ENCODE data around the gene EMC10. TPM values are rescaled to one million over a fixed set of nuclear protein-coding genes. Genes with fewer than 3 reads are reported as not detected.
A peak's percentile ranks its signal among the peaks of the same experiment; 100 is the strongest.

The EMC10 gene
- polyA plus RNA-seq, 1 of the 3 experiments (the other 2 are of a cell fraction), result 218 TPM

DNA sequence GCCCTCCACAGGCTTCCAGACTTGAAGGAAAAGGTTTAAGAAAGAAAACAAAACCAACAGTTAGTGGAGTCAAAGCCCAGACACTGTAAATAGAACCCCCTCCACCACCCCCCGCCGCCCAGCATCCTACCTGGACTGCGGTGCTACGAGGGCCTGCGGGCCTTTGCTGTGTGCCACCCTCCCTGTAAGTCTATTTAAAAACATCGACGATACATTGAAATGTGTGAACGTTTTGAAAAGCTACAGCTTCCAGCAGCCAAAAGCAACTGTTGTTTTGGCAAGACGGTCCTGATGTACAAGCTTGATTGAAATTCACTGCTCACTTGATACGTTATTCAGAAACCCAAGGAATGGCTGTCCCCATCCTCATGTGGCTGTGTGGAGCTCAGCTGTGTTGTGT, 6.6 kb downstream of the EMC10 start (continued):
- TF ChIP-seq, protein P1, sequence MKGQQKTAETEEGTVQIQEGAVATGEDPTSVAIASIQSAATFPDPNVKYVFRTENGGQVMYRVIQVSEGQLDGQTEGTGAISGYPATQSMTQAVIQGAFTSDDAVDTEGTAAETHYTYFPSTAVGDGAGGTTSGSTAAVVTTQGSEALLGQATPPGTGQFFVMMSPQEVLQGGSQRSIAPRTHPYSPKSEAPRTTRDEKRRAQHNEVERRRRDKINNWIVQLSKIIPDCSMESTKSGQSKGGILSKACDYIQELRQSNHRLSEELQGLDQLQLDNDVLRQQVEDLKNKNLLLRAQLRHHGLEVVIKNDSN (IDR thresholded peaks at IDR 0.05; ENCODE audit: borderline replicate concordance, low read depth), result no peak
- no peak for TF ChIP-seq NRF1 (IDR thresholded peaks at IDR 0.05; ENCODE audit: low read depth, low read length)

DNA sequence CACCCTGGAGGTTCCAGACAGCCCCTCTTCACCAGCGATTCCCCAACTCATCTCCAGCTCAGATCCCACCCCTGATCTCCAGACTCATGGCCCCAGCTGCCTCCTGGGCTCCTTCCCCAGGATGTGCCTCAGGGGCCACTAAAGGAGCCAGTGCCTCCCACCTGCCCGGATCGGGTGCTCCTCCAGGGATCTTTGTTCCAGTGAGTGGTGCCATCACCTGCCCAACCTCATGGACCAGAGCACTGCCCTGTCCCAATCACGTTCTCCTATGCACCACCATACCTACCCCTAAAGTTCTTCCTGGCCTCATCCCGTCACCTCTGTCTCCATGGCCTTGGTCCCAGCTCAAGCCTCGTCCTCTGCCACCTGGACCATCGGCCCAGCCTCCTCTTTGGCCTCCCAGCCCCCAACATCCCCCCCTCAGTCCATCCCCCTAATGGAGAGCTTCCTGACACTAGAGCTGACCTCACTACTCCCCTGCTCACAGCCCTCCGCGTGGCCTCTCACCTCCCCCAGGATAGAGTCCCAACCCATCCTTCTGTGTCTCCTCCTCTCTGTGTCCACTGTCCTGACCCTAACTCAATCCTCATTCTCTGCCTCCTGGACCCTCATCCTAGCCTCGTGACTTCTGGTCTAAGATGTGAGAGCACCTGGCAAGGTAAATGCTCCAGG, 9.1 kb downstream of the EMC10 start:
- Histone ChIP-seq H3K9ac (no peak overlapping the region), H3F3A (replicated peaks; ENCODE audit: insufficient read depth) (no peaks in the 10 kb centered on the region), H3K36me3 (replicated peaks in 1 of 2; ENCODE audit: control insufficient read depth in 1 of 2, insufficient read depth in 2 of 2, low read length in 1 of 2) (peaks cover 6 to 20% of the 10 kb centered on the region in 2 experiments), H3K4me1 (ENCODE audit: control insufficient read depth in 1 of 2, insufficient read depth in 2 of 2, low read depth in 1 of 2, low read length in 1 of 2) (no peaks in the 10 kb centered on the region; a peak in 1 of 4 replicates), H2AFZ (ENCODE audit: low read depth) (no peak overlapping the region), H3K27ac (ENCODE audit: low read depth in 2 of 2, low read length in 1 of 2) (no peak overlapping the region), H3K27me3 (ENCODE audit: insufficient read depth) (no peaks in the 10 kb centered on the region), H3K4me2 (no peak overlapping the region), H3K9me3 (no peaks in the 10 kb centered on the region; the same call in 1 of the 2 replicates), H4K20me1 (ENCODE audit: insufficient read depth) (no peaks in the 10 kb centered on the region), H3K79me2 (ENCODE audit: insufficient read depth) (no peaks in the 10 kb centered on the region), H3K4me3 (ENCODE audit: low read depth in 2 of 2, low read length in 1 of 2) (no peak overlapping the region), H3K9me2 (no peaks in the 10 kb centered on the region)
- CTCF ChIA-PET, result interaction anchor here (1.0 to 1.9 kb wide), 3 partner anchors 19 to 72 kb away, joined by 3 to 6 read pairs (median 4); no protein-coding TSS in a partner anchor
- WGBS (ENCODE audit: low lambda C conversion rate), result 86% methylated on average over 10 of the region's 10 CpGs
- POLR2A ChIA-PET, result no interaction called here
- TF ChIP-seq TCF12 (IDR thresholded peaks at IDR 0.05), result no peak
- TF ChIP-seq, protein P2, sequence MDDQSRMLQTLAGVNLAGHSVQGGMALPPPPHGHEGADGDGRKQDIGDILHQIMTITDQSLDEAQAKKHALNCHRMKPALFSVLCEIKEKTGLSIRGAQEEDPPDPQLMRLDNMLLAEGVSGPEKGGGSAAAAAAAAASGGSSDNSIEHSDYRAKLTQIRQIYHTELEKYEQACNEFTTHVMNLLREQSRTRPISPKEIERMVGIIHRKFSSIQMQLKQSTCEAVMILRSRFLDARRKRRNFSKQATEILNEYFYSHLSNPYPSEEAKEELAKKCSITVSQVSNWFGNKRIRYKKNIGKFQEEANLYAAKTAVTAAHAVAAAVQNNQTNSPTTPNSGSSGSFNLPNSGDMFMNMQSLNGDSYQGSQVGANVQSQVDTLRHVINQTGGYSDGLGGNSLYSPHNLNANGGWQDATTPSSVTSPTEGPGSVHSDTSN (IDR thresholded peaks at IDR 0.05), result no peak
- TF ChIP-seq EZH2phosphoT487 (IDR thresholded peaks at IDR 0.05; ENCODE audit: borderline replicate concordance, low read depth), result no peak
- no peak for TF ChIP-seq SIN3A (IDR thresholded peaks at IDR 0.05; ENCODE audit: borderline replicate concordance, low read depth, low read length)
- TF ChIP-seq TEAD4 (IDR thresholded peaks at IDR 0.05; ENCODE audit: borderline replicate concordance, insufficient read depth), result no peak
- DNase-seq, result no peak

DNA sequence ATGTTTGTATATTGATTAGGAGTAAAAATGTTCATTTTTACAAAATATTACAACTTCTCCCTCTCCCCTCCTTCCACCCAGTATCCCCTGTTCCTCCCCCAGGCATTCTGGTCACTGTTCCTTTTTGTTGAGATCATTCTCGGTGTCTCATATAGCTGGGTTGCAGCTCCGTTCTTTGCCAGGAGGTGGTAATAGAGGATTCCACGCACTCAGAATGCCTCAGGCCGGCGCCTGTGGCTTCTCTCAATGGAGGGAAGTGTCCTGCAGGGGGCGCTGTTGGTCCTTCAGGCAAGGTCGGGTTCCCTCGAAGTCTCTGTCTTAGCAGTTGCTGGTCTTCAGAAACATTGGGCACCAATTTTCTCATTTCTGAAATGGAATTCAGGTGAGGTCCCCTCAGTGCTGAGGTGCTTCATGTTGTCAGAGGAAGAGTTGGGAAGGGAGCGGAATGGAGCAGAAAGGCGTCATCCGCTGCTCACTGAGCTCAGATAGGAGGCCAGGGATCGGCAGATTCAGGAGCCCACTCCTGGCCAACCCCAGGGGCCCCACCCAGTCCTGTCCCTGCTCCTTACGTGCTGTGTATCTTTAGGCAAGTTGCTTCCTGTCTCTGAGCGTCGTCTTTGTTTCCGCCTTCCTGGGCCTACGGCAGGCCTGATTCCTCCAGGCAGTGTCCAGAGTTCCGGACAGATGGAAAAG, 10.7 kb downstream of the EMC10 start:
- H3F3A ChIP-seq (replicated peaks; ENCODE audit: insufficient read depth), result no peaks in the 10 kb centered on the region
- DNase-seq, result peak; percentile 57
- no peak overlapping the region for H3K4me2 ChIP-seq
- ChIA-PET POLR2A (no interaction called here), CTCF (interaction anchor here (1.2 to 2.6 kb wide), 4 partner anchors 14 to 69 kb away, joined by 3 to 8 read pairs (median 5); no protein-coding TSS in a partner anchor)
- H3K9me2 ChIP-seq, result no peaks in the 10 kb centered on the region
- no peak overlapping the region for H3K9ac ChIP-seq
- peaks cover 5% of the 10 kb centered on the region; the same call in 1 of the 2 replicates for H3K27me3 ChIP-seq (ENCODE audit: insufficient read depth)
- H3K4me1 ChIP-seq (ENCODE audit: control insufficient read depth in 1 of 2, insufficient read depth in 2 of 2, low read depth in 1 of 2, low read length in 1 of 2), result peaks cover 0 to 3% of the 10 kb centered on the region in 2 experiments; a peak in 1 of 4 replicates
- peak overlapping the region in 1 of 2 experiments; percentile 18; a peak in 1 of 4 replicates for H3K4me3 ChIP-seq (ENCODE audit: low read depth in 2 of 2, low read length in 1 of 2)
- no peaks in the 10 kb centered on the region for H3K79me2 ChIP-seq (ENCODE audit: insufficient read depth)
- no peaks in the 10 kb centered on the region; the same call in 1 of the 2 replicates for H3K9me3 ChIP-seq
- no peak overlapping the region for H3K27ac ChIP-seq (ENCODE audit: low read depth in 2 of 2, low read length in 1 of 2)
- WGBS (ENCODE audit: low lambda C conversion rate), result 77% methylated on average over 18 of the region's 18 CpGs
- H3K36me3 ChIP-seq (replicated peaks in 1 of 2; ENCODE audit: control insufficient read depth in 1 of 2, insufficient read depth in 2 of 2, low read length in 1 of 2), result peaks cover 3 to 8% of the 10 kb centered on the region in 2 experiments
- no peak overlapping the region for H2AFZ ChIP-seq (ENCODE audit: low read depth)
- peak; percentile 30; the same call in 1 of the 2 replicates for TF ChIP-seq RAD21 (IDR thresholded peaks at IDR 0.05; ENCODE audit: low read length)
- TF ChIP-seq MXI1 (IDR thresholded peaks at IDR 0.05; ENCODE audit: low read depth, low read length), result no peak
- TF ChIP-seq EP300 (IDR thresholded peaks at IDR 0.05; ENCODE audit: borderline replicate concordance in 1 of 2, low read depth in 1 of 2, low read length in 1 of 2), result no peak
- TF ChIP-seq, protein P3, sequence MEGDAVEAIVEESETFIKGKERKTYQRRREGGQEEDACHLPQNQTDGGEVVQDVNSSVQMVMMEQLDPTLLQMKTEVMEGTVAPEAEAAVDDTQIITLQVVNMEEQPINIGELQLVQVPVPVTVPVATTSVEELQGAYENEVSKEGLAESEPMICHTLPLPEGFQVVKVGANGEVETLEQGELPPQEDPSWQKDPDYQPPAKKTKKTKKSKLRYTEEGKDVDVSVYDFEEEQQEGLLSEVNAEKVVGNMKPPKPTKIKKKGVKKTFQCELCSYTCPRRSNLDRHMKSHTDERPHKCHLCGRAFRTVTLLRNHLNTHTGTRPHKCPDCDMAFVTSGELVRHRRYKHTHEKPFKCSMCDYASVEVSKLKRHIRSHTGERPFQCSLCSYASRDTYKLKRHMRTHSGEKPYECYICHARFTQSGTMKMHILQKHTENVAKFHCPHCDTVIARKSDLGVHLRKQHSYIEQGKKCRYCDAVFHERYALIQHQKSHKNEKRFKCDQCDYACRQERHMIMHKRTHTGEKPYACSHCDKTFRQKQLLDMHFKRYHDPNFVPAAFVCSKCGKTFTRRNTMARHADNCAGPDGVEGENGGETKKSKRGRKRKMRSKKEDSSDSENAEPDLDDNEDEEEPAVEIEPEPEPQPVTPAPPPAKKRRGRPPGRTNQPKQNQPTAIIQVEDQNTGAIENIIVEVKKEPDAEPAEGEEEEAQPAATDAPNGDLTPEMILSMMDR (IDR thresholded peaks at IDR 0.05), result peak; percentile 55
- no peaks in the 10 kb centered on the region for H4K20me1 ChIP-seq (ENCODE audit: insufficient read depth)

Data from SK-N-SH (cell line).